RPMI8226 (cell line): ENCODE data around the gene PIK3R5.

Experiments used
- DNase-seq: peaks from one replicate; pipeline ENCODE4 v3.0.0-alpha.2; 2015

PIK3R5 gene

DNA sequence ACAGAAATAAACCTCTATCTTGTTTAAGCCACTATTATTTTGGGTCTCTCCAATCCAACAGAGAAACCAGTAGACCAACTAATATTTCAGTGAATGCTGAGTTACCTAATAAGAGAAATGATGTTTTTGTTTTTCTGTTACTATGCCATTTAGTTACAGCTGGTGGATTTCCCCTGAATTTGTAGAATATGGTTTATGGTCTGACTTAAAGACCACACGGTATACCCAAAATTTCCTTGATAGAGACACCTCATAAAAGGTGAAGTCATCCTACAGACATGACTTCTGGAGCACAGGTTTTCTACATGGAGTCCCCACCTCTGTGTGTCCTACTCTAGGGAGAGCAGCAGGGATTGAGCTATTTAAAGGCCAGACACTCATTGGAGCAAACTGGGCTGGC, 13.3 kb downstream of the PIK3R5 start:
- DNase-seq, result no peak

DNA sequence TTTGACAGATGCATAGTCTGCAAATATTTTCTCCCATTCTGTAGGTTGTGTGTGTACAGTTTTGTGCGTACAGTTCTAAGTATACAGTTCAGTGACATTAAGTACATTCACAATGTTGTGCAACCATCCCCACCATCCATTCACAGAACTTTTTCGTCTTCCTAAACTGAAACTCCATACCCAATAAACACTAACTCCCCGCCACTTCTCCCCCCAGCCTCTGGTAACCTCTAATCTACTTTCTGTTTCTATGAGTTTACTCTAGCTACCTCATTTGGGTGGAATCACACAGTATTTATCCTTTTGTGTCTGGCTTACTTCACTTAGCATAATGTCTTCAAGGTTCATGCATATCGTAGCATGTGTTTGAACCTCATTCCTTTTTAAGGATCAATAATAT, 14.3 kb downstream of the PIK3R5 start:
- no peak for DNase-seq

DNA sequence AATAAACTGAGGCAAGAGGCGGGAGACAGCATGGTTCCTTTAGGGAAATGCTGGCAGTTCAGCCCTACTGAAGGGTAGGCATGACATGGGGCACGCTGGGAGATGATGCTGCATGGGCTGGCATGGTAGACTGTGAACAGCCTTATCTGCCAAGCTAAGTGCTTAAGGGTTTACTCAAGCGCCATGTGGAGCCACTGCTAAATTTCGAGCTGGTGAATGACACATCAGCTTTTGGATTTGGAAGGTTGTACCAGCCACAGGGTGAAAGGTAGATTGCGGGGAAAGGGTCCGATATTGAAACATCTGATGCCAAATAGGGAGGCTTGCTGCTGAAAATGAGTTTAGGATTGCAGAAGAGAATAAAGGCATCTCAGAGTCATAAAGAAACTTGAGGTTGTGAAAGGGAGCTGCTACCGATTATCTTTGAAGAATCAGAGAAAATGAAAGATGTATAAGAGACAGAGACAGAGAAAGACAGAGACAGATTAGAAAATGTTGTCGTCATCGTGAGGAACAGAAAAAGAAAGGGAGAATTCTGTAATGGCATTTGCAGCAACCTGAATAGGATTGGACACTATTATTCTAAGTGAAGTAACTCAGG, 16.3 kb downstream of the PIK3R5 start:
- DNase-seq, result no peak

DNA sequence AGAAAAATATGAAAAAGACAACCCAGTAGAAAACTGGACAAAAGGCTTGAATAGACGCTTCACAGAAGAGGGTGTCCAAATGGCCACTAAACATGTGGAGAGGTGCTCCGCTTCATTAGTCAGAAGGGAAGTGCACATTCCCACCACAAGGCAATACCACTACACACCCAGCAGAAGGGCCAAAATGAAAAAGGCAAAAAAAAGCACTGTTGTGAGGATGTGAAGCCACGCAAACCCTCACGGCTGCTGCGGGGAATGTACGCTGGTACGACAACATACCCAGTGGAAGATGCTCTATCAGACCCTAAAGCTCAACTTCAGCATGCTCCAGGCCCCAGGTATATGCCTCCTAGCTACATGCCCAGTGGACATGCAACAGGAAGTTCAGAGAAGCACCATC, 17.0 kb downstream of the PIK3R5 start:
- no peak for DNase-seq

DNA sequence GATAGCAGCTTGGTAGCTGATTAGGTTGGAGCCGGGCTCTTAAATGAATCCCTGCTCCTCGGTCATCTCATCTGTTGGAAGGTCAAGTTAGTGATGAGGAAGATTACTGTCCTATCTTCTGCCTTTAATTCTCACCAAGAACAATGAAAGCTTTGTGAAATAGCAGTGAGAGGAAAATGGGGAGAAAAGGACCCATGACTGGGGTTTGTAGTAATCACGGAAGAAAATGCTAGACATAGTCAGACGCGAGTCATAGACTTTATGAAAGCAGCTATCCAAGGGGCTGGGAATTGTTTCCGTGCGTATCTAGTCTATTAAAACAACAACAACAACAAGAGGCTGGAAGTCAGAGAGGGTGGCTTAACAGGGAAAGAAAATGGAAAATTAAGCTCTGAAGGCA, 18.3 kb downstream of the PIK3R5 start:
- no peak for DNase-seq

DNA sequence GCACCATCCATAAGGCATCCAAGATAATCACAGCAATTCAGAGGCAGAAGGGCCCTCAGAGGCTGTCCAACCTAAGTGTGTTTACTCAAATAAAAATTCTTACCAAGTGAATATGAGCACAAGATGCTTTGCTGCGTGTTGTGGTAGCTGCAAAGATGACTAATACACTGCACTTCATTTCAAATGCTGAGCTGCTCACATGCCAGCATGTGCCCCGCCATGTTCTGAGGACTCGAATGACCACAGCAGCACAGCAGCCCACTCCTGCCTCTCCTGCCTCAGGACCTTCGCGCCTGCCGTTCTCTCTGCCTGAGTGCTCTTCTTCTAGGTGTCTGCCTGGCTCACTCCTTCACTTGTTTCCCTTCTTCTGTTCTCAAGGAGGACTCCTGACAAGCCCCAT, 19.0 kb downstream of the PIK3R5 start:
- no peak for DNase-seq

DNA sequence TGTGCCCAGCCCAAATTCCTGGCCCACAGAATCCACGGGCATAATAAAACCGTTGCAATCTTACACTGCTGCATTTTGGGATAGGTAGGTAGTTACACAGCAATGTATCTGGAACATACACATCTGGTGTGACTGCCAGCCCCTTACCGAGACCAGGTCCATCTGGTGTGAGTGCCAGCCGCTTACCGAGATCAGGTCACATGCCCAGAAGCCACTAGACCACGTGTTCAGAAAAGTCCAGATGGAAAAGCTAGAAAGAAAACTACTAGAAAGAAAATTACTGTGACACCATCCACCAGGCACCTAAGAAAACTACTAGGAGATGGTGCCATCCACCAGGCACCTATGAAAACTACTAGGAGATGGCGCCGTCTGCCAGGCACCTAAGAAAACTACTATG, 19.4 kb downstream of the PIK3R5 start:
- no peak for DNase-seq

DNA sequence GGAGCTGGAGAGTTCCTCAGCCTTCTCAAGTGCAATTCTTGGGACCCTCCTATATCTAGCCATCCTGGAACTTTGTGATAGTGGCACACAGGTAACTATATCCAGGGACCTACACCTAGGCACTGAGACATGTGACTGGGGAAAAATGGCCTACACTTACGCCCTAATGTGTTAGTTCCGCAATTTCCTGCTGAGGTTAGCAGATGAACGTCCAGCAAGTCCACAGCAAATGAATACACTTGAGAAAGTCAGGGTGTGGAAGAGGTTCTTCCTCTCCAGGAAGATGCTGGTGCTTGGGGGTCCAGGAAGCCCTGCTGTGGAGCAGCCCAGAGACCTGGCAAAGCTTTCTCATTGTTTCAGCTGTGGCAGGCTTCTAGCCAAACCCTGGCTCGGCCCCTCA, 20.8 kb downstream of the PIK3R5 start:
- DNase-seq, result no peak

DNA sequence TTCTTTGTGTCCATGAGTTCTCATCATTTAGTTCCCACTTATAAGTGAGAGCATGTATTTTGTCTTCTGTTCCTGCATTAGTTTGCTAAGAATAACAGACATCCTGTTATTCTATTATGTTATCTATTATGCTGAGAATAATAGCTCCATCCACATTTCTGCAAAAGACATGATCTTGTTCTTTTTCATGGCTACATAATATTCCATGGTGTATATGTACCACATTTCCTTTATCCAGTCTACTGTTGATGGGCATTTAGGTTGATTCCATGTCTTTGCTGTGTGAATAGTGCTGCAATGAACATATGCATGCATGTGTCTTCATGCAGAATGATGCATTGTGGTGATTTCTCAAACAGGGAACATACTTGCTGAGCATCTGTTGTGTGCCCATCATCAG, 21.4 kb downstream of the PIK3R5 start:
- DNase-seq, result no peak

DNA sequence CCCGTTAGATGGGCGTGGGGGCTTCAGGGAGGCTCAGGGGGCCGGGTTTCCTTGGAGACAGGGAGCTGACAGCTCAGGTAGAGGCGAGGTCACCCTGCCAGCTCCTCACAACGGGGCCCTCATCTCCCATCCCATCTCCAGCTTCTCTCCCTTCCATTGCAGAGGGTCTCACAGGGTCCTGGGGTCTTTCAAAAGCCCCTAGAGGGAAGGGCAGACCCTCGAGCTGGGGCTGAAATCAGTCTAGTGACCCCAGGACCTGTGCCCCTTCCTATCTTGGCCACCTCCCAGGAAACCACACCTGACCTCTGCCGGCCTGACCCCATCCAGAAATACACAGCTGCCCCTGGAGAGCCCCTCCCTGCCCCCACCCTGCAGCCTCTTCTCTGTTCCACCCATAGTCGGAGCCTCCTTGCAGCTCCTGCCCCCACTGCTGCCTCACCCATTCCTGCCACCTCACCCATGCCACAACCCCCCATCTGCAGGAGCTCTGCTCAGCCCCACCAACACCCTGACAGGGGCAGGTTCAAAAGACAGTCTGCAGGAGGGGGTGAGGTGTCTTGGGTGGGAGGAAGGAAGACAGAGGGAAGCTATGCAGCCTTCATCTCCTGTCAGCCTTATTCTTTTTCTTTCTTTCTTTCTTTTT, 23.4 kb downstream of the PIK3R5 start:
- no peak for DNase-seq

DNA sequence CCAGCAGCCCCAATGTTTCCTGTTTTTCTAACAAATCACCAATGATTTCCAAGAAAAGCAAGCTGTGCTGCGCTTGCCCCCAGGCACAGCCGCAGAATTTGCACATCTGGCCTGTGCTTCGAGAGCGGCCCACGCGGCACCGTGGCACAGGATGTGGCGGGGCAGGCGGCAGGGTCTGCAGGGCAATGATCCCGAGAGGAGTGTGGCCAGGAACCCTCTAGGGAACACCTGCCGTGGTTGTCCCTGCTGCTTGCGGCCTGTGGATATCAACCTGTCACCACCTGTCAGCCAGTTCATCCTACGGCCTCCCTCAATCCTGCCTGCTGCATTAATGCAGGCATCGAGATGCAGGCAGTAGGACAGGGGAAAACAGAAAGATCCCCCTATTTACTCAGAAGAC, 24.0 kb downstream of the PIK3R5 start:
- DNase-seq, result no peak

DNA sequence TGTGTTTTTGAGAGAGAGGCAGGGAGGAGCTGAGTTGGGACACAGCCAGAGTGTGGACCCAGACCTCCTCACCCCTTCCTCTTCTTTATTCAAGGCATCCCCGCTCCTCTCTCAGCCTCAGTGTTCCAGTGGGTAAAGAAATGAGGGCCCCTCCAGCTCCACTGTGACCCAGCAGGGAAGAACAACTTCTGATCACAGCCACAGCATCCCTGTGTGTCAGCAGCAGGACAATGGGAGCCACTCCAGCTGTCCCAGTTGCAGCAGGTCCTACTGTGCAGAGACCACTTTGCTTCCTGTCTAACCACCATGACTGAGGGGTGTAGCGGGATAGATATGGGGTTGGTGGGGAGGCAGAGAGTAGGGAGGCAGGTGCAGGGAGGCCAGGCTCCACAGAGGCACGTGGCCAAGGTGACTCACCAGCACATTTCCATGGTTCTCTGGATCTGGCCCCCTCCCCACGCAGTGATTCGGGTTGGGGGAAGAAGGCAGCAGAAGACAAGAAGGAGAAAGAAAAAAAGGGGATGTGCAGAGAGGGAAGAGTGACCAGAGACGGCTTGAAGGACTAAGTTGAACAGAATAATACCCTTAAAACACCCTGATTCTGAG, 24.5 kb downstream of the PIK3R5 start:
- no peak for DNase-seq

DNA sequence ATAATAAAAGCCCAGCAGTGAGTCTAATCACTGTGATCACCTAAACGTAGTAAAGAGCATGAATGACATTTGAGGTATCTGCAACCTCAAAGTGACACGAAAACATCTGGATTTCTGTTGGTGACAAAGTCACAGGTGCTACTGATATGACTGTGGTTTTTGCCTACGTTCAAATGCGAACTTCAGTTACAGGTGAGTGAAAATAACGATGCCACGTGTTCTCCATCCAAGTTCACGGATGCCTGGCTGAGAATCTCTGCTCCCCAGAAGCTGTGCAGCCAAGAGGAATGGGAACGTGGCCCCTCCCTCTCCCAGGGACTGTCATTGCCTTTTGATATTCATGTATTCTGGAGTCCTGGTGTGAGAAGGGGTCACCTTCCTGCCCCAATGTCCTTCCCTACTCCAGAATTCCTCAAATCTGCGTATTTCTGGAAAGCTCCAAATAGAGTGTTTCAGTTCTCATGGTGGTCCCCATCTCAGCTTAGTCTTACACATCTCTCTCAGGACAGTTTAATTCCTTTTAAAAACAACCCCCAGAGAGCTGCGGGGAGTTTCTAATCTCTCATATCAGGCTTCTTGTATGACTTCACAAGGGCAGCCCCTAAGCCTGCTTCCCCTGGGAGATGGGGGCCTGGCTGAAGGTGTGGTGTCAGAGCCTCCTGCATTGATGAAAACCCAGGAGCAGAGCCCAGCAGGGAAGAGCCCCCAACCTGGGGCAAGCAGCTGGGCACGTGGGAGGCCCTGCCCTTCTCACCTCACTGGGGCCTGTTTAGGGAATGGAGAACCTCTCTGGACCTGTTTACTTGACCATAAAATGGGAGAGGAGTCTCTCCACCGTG, 25.8 kb downstream of the PIK3R5 start:
- peak; percentile 50 for DNase-seq

DNA sequence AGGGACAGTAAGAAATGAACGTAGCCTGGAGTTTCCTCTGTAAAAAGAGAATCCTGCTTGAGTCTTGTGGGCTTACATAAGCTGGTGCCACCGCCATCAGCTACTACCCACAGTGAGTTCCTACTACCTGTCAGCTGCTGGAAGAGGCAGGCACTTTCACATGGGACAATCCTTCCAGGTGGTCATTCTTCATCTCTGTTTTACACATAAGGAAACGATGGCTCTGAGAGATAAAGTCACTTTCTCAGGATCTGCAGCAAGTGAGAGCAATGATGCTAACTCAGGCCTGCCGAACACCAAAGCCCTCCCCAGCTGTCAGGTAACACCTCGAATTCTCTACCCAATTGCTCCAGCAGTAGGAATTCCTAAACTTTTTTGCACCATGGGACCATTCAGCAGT, 26.6 kb downstream of the PIK3R5 start:
- DNase-seq, result no peak

DNA sequence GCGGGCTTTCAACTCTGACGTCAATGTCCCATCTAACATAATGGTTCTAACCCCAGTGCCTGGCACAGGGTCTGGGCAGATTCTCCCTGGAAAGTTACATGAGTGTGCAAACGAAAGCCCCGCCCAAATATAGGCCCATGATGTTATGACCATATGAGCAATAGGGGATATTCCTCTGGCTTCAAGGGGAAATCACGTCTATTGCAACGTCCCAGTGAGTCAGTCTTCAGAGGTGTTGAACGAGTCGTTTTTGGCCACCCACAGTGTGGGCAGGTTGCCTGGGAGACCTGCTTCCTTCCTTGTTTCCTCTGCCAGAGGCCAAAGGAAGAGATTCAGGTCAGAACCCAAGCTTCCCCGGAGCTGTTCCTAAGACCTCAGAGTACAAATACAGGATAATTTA, 30.3 kb downstream of the PIK3R5 start:
- DNase-seq, result no peak

DNA sequence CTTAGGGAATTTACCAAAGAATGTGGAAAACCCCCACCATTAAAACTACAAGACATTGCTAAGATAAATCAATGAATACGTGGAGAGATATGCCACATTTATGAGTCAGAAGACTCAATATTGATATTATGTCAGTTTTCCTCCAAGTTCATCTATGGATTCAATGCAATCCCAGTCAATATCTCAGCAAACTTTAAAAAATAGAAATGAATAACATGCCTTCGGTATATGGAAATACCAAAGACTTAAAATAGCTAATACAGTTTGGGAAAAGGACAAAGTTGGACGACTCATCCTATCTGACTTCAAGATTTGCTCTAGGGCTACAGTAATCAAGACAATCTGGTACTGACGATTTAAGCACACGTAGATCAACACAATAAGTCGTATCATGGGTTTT, 31.2 kb downstream of the PIK3R5 start:
- DNase-seq, result no peak

DNA sequence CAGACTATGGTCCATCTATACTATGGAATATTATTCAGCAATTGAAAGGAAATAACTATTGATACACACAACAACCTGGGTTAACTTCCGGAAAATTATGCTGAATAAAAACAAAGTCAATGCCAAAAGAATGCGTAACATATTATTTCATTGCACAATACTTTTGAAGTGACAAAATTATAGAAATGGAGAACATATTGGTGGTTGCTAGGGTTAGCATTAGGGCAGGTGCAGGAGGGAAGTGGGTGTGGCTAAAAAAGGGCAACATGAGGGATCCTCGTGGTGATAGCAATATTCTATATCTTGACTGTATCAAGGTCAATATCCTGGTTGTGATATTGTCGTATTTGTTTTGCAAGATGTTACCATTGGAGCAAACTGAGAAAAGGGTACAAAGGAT, 34.9 kb downstream of the PIK3R5 start:
- no peak for DNase-seq

DNA sequence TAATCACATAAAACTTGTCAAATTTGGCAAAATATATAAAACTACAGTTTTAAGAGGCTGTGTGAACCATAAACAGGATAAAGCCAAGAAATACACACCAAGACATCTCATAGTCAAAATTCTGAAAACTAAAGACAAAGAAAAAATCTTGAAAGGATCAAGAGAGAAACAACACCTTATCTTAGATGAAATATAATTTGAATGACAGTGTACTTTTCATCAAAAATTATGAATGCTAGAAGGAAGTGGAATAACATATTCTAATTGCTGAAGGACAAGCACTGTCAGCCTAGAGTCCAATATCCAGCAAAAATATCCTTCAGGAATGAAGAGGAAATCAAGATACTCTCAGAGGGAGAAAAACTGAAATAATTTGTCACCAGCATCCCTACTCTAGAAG, 37.2 kb downstream of the PIK3R5 start:
- DNase-seq, result no peak

DNA sequence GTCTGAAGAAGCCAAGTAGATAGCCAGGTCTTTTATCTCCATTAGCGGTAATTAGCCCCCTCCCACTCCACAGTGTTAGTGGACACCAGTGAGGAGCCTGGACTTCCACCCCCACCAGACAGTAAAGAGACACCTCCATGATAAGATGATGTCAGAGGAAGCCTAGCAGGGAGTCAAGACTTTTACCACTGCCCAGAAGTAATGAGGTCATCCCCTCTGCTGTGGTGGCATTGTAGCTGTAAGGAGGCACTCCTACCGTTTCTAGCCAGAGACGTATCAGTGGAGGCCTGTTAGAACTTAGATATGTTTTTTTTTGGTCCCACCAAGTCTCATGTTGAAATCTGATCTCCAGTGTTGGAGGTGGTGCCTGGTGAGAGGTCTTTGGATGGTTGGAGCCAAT, 38.1 kb downstream of the PIK3R5 start:
- no peak for DNase-seq

DNA sequence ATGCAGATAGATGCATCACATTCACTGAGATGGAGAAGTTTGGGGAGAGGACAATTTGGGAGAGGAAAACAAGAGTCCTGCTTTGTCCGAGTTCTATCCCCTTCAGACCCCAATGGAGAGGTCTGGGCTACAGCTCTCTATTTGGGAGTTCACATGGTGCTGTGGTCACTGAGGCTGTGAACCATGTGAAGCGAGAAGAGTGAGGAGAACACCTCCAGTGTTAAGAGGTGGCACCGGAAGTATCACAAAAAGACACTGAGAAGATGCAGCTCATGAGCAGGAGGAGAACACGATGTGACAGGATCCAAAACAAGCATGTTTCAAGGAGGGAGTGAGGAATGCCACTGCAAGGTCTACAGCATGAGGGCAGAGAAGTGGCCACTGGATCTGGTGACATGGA, 39.7 kb downstream of the PIK3R5 start:
- no peak for DNase-seq

DNA sequence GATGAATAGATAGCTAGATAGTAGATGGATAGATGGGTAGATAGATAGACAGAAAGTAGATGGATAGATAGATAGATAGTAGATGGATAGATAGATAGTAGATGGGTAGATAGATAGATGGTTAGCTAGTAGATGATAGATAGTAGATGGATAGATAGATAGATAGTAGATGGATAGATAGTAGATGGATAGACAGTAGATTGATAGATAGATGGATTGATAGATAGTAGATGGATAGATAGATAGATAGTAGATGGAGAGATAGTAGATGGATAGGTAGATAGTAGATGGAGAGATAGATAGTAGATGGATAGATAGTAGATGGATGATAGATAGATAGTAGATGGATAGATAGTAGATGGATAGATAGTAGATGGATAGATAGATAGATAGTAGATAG, 40.4 kb downstream of the PIK3R5 start:
- DNase-seq, result no peak

DNA sequence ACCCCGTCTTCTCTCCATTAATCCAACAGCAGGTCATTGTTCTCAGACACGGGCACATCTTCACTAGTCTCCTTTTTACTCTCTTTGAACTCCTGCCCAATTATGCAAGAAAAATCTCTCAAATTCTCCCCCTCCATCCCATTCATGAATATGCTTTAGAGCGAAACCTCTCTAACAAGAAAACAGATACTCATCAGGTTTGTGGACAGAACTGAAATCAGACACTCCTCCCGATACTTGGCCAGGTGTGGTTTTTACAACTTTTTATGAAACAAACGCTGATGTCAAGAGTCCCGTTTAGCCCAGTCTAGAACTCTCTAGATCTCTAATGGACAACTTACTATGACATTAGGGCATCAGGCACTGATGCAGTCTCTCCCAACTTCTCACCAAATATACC, 40.9 kb downstream of the PIK3R5 start:
- peak; percentile 52 for DNase-seq

DNA sequence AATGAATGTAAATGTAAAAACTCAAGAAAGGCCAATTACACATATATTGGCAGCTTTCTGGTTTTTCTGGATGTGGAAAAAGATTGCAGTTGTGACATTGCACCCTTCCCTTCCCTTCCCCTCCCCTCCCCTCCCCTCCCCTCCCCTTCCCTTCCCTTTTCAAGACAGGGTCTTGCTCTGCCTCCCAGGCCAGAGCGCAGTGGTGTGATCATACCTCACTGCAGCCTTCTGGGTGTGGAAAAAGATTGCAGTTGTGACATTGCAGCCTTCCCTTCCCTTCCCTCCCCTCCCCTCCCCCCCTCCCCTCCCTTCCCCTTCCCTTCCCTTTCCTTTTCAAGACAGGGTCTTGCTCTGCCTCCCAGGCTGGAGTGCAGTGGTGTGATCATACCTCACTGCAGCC, 41.7 kb downstream of the PIK3R5 start:
- no peak for DNase-seq

DNA sequence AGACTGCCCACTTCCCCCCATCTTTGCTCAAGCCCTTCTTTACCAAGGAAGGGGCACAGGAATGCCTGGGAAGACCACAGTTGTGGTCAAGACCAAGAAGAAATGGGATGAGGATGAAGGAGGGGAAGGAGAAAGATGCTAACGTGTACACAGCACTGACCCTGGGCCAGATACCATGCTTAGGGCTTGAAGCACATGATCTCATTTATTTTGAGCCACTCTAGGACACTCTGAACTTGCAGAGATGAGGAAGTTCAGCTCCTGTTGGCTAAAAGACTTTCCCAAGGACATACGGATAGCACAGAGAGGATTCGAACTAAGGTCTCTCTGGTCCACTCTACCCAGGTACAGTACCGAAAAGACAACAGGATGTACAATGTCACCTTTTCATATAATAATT, 42.6 kb downstream of the PIK3R5 start:
- no peak for DNase-seq
